GM21367 (cell line): ENCODE results near the gene KCNH1.

Experiments
- ATAC-seq: cut with Tn5 transposase; IDR thresholded peaks from one replicate; pipeline ENCODE4 v1.9.1; 2021; ENCODE audit not compliant: unreplicated experiment

Gene KCNH1

GRCh38 chr1:210728437-210729149 lies 405.4 kb downstream of the KCNH1 start:
- ATAC-seq: no peak

GRCh38 chr1:210727709-210728108 lies 406.2 kb downstream of the KCNH1 start:
- ATAC-seq: no peak

GRCh38 chr1:210726621-210727020 lies 407.3 kb downstream of the KCNH1 start:
- no peak for ATAC-seq

GRCh38 chr1:210724768-210725167 lies 409.2 kb downstream of the KCNH1 start:
- no peak for ATAC-seq

DNA sequence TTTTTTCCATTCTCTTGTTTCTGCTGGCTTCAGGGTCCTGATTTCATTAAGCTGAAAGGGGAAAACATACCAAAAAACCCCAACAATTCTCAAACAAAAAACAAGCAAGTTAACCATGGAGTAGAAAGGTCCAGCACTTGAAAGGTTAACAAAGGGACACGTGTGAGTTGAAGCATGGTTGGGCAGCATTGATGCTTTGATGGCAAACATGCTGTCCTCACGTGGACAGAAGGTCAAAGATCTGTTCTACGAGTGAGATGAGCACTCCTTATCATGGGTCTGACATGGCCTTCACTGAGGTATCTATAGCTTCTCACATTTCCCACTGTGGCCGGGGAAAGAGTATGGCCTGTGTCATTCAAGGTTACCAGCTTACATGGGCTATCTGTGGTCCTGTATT lies 410.3 kb downstream of the KCNH1 start:
- ATAC-seq: no peak

DNA sequence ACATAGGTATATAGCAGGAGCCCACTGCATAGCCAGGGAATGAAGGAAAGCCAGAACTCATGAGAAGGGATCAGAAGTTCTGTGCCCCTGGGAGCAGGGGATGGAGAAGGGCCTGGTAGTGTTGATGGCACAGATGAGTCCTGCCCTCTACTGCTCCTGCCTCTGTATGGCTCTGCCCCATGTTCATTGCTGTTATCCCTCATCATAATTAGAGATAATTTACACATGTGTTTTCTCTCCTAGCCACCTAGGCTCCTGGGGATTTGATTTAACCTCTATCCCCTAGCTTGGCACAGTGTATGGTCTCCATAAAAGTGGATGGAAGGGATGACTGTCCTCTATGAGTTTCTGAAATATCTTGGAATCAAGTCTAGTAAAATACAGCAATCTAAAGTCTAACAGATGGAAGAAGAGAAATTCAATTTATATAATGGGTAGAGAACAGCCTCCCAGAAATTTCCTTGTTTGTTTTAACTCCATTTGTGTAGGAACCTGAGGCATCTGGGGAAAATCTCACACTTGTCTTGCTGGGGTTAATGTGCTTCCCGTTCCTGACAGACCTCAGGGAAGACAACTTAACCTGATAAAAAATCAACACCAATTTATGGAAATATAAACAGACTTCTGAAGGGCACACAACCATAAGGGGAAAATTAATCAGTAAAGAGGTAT lies 411.4 kb downstream of the KCNH1 start:
- no peak for ATAC-seq

- no peak for ATAC-seq
Observed at GRCh38 chr1:210715072-210715471, 418.9 kb downstream of the KCNH1 start.

- ATAC-seq: no peak
Observed at GRCh38 chr1:210711825-210712612, 421.9 kb downstream of the KCNH1 start.

- no peak for ATAC-seq
Observed at GRCh38 chr1:210709701-210710100, 424.2 kb downstream of the KCNH1 start.

- ATAC-seq: no peak
Observed at GRCh38 chr1:210707300-210708240, 426.4 kb downstream of the KCNH1 start.

- no peak for ATAC-seq
Observed at GRCh38 chr1:210706246-210706645, 427.7 kb downstream of the KCNH1 start.

- ATAC-seq: no peak
Observed at GRCh38 chr1:210705086-210705485, 428.9 kb downstream of the KCNH1 start.

DNA sequence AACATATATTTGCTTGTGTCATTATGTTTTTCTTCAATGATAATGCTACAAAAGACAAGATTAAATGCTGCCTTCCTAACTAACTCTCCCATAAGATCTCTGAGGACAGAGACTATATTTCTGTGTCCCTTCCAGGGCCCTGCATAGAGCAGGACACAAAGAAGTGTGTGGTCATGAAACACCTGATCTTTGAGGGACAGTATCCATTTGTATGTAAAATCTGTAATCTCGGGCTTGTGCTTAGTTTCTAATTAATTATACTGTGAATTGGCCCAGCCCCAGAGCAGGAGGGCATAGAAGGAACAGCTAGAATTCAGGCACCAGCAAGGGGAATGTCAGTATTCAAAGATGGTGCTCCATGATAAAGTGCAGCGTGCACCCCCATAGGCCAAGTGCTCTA lies 430.4 kb downstream of the KCNH1 start:
- no peak for ATAC-seq

- no peak for ATAC-seq
Observed at GRCh38 chr1:210702506-210702905, 431.4 kb downstream of the KCNH1 start.

GRCh38 chr1:210700511-210700910 lies 433.4 kb downstream of the KCNH1 start:
- ATAC-seq: no peak

GRCh38 chr1:210700083-210700482 lies 433.9 kb downstream of the KCNH1 start:
- ATAC-seq: no peak

GRCh38 chr1:210698661-210699060 lies 435.3 kb downstream of the KCNH1 start:
- ATAC-seq: no peak

DNA sequence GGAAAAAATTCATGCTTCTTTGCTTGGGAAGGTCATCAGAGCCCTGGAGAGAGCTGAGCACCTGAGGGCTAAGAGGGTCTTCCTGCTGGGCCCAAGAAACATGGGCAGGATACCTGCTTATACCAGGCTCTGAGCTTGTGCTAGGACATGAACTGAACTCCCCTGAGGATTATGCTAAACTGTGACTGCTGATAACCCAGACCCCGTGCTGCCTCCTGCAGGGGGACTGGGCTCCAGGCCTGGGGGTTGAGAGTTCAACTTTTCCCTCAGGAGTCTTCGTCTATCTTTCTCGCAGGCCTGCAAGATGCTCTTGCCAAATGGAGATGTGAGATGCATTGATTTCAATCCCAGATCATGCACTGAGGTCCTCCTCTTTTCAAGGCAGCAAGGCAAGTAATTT lies 436.8 kb downstream of the KCNH1 start:
- ATAC-seq: no peak

DNA sequence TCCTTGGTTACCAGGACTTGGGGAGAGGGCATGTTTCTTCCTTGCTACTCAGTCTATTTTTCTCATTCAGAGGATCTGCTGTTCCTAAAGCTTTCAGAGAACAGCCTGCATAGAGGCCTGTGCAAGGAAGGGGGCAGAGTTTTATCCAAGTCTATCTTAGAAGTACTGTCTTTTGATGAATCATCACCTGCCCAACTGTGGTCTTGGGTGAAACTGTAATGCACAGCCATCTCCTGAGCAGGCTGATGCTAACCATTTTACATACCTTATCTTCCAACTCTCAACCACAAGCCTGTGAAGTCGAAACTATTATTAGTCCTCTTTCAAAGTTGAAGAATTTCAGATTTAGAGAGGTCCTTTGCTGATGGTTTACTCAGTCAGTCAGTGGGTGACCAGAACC lies 437.2 kb downstream of the KCNH1 start:
- peak; percentile 95 for ATAC-seq

DNA sequence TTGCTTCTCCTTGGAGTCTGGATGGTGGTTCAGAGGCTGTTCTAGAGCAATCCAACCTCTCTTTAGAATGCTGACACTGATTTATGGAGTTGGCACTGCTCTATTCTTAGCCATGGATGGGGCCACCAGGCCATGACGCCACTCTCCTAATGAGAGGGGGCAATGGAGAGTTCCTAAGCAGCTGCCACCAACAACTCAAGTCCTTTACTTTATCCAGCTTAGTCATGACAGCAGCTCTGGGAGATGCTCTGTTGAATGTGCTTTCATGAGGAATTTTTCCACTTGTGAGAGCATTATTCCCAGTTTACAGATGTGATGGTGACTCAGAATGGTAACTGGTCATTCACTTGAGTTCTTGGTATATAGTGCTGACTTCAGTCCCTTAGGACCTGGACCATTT lies 438.9 kb downstream of the KCNH1 start:
- no peak for ATAC-seq

DNA sequence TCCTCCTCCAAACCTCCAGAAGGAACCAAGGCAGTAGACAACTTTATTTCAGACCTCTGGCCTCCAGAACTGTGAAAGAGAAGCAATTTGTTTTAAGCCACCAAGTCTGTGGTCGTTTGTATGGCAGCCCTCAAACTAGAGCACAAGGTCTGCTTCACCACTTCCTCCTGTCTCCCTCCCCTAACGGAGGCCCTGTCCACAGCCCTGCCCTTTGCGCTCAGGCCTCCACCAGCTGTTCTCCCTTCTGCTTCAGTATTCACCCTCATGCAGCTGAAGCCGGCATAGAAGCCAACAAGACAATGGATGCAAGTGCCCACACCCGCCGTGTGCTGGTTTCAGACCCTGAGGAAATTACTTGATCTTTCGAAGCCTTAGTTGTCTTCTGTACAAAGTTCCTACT lies 441.2 kb downstream of the KCNH1 start:
- peak; percentile 37 for ATAC-seq
